Kidney capillary endothelial cell (primary cell): ENCODE measurements around the gene DZANK1.
A peak's percentile ranks its signal among the peaks of the same experiment; 100 is the strongest.
"Not testable (repeated sequence)": the region's sequence is repeated elsewhere in the genome, so short reads cannot be mapped to it uniquely, and the experiment has no call there.

Experiments used
- DNase-seq: peaks from one replicate; pipeline ENCODE4 v3.0.0-alpha.2; 2018; ENCODE audit warnings: low spot score

The DZANK1 gene

GRCh38 chr20:18436847-18437246 is 30.0 kb downstream of the DZANK1 start:
- DNase-seq, result no peak

GRCh38 chr20:18431206-18431605 is 35.6 kb downstream of the DZANK1 start:
- no peak for DNase-seq

- no peak for DNase-seq
Measured at GRCh38 chr20:18430172-18430826, 36.5 kb downstream of the DZANK1 start.

GRCh38 chr20:18428490-18429173 is 38.2 kb downstream of the DZANK1 start:
- DNase-seq, result no peak

- no peak for DNase-seq
Measured at GRCh38 chr20:18427214-18427613, 39.6 kb downstream of the DZANK1 start.

DNA sequence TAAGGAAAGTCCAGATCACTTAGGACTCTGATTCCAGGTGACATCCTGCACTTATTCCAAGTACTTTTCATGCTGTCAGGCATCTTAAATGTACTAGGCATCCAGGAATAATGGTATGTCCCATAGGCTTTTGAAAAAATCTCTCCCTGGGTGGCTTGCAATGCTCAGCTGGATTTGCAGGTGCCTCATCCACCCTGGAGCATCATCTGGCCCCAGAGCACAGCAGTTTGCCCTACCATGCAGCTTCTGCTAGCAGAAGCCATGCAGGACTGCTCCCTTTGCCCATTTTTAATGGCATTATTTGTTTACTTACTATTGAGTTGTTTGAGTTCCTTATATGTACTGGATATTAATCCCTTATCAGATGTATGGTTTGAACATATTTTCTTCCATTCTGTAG is 45.2 kb downstream of the DZANK1 start:
- DNase-seq, result no peak

DNA sequence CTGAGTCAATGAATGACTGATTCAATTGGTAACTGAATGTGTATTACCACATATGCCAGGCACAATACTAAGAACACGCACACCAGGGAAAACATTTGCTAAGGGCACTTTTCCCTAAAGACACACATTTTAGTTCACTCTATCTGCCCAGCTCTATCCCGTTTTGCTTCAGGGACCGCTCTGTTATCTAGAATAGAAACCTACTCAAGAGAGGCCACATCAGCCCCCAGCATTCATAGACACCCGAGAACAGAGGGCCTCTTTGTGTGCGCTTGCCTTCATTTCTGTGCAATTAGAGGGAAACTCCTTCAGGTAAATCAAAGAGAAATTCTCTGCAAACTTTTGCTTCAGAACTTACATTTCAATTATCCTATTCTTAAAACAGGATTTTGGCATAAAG is 50.3 kb downstream of the DZANK1 start:
- no peak for DNase-seq

GRCh38 chr20:18414140-18414539 is 52.7 kb downstream of the DZANK1 start:
- no peak for DNase-seq

DNA sequence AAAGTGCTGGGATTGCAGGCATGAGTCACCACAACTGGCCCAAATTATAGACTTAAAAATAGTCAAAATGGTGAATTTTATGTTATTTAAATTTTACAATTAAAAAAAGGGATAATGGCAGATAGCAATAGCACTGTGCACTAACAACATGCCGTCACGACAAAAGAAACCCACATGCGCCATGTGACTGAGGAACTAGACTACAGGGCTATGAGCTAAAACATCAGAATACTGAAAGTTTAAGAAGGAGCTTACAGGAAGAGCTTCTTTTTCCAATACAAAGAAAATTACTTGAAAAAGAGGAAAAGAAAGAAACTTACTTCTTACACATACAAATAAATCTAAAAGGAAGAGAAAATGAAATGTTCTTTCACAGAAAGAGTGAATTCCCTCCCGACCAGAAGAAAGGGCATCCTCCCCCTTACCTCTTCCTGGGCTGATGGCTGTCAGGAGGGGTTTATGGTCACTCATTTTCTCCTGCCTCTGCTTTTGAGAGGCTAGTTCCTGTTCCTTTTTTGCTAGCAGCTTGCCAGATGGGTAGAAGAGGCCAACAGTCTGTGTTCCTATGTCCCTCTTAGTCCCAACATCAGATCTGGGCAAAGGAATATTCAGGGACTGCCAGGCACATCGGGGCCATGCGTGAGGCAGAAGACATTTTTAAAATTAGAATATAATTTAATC is 54.5 kb downstream of the DZANK1 start:
- no peak for DNase-seq

DNA sequence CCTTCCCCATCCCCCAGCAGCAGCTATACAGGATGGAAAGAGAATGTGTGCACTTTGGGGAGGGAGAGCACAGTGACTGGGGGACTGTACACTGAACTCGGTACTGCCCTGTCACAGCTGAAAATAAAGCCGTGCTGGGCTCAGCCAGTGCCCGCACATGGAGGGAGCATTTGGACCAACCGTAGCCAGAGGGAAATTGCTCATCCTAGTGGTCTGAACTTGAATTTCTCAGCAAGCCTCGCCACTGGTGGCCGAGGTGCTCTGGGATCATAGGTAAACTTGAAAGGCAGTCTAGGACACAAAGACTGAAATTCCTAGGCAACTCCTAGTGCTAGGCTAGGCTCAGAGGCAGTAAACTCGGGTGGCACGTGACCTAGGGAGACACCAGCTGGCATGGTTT is 61.0 kb downstream of the DZANK1 start:
- DNase-seq, result no peak

DNA sequence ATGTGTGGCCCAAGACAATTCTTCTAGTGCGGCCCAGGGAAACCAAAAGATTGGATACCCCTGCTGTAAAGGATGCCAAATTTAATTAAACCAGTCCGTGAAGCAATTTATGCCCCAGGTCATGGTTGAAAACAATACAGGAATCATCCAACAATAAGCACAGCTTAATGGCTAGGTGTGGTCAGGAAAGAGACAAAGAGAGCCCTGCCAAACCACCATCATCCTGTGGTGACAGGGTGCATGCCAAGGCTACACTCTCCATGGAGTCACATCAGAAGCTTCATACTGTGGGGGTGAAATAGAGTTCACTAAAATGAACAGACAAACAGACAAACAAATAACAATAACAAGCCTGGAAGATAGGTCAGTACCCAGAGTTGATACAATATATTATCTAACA is 62.7 kb downstream of the DZANK1 start:
- DNase-seq, result no peak

GRCh38 chr20:18403269-18403668 is 63.6 kb downstream of the DZANK1 start:
- DNase-seq, result no peak

DNA sequence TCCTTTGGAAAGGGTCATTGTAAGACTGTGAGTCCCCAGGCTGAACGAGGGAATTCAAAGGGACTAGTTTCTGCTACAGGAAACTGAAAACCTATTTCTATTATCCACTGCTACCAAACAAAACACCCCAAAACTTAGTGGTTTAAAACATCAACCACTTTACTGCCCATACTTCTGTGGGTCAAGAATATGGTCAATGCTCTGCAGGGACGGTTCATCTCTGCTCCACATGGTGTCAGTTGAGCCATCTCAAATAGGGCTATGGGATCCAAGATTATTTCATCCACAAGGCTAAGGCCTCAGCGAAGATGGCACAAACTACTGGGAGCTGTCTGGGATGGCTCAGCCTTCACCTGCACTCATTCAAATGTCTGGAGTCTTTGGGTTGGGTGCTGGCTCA is 65.5 kb downstream of the DZANK1 start:
- no peak for DNase-seq

DNA sequence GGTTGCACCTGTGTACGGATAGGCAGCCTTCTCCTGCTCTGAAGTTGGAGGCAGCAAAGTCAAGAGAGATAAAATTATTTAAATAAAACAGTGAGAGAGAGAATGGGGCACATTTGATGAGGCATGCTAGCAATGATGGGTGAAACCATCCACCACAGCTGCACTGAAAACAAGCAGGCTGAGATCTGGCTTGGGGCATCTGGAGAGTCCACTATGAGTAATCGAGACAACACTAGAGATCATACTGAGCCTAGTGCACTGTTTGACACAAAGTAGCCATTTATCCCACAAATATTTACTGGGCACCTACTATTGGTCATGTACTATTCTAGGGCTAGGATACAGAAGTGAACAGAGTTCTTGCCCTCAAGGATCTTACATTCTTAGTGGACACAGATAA is 66.4 kb downstream of the DZANK1 start:
- no peak for DNase-seq

DNA sequence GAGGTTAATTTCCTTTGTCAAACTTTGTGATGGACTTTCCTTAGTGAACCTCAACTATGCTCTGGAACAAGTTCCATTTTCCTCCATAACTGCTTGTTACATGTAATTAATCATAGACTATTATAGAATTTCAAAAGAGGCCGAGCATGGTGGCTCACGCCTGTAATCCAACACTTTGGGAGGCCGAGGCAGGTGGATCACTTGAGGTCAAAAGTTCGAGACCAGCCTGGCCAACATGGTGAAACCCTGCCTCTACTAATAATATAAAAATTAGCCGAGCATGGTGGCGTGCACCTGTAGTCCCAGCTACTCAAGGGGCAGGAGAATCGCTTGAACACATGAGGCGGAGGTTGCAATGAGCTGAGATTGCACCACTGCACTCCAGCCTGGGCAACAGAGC is 68.1 kb downstream of the DZANK1 start:
- not testable (repeated sequence) for DNase-seq

DNA sequence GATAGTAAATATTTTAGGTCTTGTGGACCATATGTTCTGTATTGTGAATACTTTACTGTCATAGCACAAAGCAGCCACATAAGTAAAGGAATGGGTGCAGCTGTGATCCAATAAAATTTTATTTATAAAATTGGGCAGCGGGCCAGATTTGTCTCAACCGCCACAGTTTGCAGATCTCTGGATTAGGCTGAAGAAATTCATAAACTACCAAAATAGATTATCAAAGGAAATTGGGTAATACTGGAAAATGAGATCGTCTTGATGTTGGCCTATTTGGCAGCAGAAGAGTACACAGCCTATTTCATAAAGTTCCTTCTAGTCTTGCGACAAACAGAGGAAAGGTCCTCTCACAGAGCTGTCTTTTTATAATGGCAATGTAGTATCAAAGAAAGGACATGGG is 69.8 kb downstream of the DZANK1 start:
- no peak for DNase-seq

DNA sequence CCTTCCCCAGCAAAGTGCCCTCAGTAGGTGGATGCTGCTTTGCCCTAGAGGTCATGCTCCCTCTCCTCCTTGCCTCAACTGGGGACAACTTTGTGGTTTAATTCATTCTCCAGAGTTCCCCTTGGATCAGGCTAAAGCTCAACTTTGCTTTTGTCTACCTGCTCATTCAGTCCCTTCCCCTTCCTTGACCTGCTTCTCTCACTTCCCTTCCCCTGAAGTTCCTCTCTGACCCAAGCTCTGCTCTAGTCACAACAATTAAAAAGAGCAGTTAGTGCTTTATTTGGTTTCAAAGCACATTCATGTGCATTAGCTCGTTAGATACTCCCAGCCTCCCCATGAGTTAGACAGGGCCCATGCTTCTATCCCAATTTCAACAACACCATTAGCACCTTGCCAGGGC is 71.3 kb downstream of the DZANK1 start:
- DNase-seq, result no peak

- DNase-seq, result no peak
Measured at GRCh38 chr20:18394363-18394762, 72.5 kb downstream of the DZANK1 start.

DNA sequence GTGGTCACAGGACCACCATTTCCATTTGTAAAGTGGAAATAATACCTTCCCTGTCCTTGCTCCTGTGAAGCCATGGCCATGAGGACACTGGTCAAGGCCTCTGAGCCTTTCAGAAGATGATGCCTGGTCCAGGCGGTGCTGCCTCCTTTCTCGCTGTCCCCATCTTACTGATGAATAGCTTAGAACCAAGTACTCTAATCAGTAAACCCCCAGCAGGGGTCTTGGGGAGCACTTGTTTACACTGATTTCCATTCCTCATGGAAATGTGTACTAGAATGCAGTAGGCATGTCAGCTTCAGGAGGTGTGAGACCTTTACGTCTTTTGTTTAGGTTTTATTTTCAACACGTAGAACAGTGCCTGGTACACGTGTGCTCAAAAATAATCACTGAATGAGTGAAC is 75.1 kb downstream of the DZANK1 start:
- DNase-seq, result no peak

- DNase-seq, result peak; percentile 9
Measured at GRCh38 chr20:18390201-18390600, 76.6 kb downstream of the DZANK1 start.

GRCh38 chr20:18388860-18389259 is 78.0 kb downstream of the DZANK1 start:
- DNase-seq, result no peak

DNA sequence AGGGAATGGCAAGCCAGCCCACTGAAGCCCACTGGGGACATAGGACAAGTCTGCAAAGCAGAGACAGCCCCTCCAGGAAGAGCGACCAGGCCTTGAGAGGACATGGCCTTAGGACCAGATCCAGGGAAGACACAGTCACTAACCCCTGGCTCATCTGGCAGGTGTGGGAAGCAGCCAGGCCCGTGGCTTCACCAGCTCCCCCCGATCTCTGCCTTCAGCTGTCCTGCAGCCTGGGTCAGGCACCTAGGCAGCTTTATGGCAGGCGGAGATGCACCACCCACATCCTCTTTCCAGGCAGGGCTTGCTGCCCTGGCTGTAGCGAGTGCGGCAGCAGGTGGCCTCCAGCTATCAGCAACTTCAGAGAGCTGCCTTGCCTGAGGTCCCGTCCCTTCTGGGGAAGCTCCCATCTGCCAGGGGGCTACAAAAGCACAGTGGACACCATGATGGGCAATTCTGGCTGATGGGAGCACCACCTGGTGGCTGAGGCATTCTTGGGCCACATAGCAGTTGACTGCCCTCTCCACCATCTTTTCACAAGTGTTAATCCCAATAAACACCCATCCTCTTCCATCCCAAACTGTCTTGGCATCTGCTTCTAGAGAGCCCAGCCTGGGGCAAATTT is 85.8 kb downstream of the DZANK1 start:
- DNase-seq, result no peak

DNA sequence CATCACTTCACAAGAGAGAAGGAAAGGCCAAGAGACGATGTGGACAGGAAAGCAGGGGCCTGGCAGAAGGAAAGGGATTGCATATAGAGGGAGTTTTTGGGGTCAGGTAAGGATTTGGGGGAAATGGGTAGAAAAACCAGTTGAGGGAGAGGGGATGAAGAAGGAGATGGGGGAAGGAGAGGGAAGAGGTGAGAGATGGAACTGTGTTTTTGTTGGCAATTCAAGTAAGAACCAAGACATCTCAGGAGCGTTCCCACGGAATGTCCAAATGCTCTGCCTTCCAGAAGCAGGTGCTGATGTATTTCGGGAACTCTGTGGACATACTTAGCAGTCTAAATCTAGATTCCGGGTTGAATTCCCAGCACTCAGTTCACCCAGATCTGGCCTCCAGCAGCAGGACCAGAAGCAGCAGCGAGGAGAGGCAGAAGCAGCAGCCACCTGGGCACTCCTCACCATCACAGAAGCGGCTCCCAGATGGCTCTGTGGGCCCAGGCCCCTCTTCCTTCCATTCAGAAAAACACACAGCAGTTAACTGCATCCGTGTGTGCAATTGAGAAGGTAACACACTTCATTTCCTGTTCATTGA is 88.8 kb downstream of the DZANK1 start:
- DNase-seq, result no peak
